GM20000 (cell line): Measurements from ENCODE around the gene SARDH.

Experiments
- DNase-seq: peaks from one replicate; pipeline ENCODE4 v3.0.0; 2012; ENCODE audit warnings: low spot score
- CTCF ChIP-seq: IDR thresholded peaks from 2 replicates; pipeline ENCODE4 v1.5.1; 2012; ENCODE audit warnings: mild to moderate bottlenecking, control low read depth; ENCODE audit errors: extremely low read depth, missing control alignments

SARDH gene

GRCh38 chr9:133713960-133714495 lies 24.1 kb downstream of the SARDH start:
- TF ChIP-seq CTCF, result no peak

GRCh38 chr9:133713150-133713959 lies 24.8 kb downstream of the SARDH start:
- no peak for TF ChIP-seq CTCF
- no peak for DNase-seq

More at GRCh38 chr9:133713960-133714495, 24.1 kb downstream of the SARDH start:
- DNase-seq, result no peak

GRCh38 chr9:133712221-133713100 lies 25.7 kb downstream of the SARDH start:
- no peak for TF ChIP-seq CTCF
- no peak for DNase-seq

GRCh38 chr9:133711428-133712220 lies 26.5 kb downstream of the SARDH start:
- no peak for DNase-seq

GRCh38 chr9:133710661-133711427 lies 27.3 kb downstream of the SARDH start:
- DNase-seq, result no peak
- TF ChIP-seq CTCF, result no peak

More at GRCh38 chr9:133711428-133712220, 26.5 kb downstream of the SARDH start:
- TF ChIP-seq CTCF, result no peak

GRCh38 chr9:133709691-133710571 lies 28.2 kb downstream of the SARDH start:
- TF ChIP-seq CTCF, result no peak
- no peak for DNase-seq
